Stimulated activated CD4-positive, alpha-beta T cell treated with anti-CD3 and anti-CD28 coated beads, Interleukin-1b, Interleukin-23, amount 100 ng/mL, for 4 hours (primary cell): ENCODE data around the gene LEPROT.
A peak's percentile ranks its signal among the peaks of the same experiment; 100 is the strongest.

Experiments used
- DNase-seq, 2 donors: peaks; one replicate each; pipeline ENCODE4 v3.0.0-alpha.2; 2020; ENCODE audit warnings: low read depth in 2 of 2

LEPROT gene

GRCh38 chr1:65412256-65412983, 8.0 kb upstream of the LEPROT start:
- no peak for DNase-seq

- DNase-seq = no peak
Observed at GRCh38 chr1:65412984-65413375, 7.5 kb upstream of the LEPROT start.

GRCh38 chr1:65414538-65414937, 5.9 kb upstream of the LEPROT start:
- DNase-seq = no peak

- DNase-seq = no peak
Observed at GRCh38 chr1:65416767-65417166, 3.7 kb upstream of the LEPROT start.

- no peak for DNase-seq
Observed at GRCh38 chr1:65417729-65418128, 2.7 kb upstream of the LEPROT start.

- no peak for DNase-seq
Observed at GRCh38 chr1:65418522-65419185, 1.8 kb upstream of the LEPROT start.

GRCh38 chr1:65419681-65420589, 533 bp upstream of the LEPROT start:
- peak; percentile 96 to 98 for DNase-seq

GRCh38 chr1:65421351-65422025, 1.0 kb downstream of the LEPROT start:
- no peak for DNase-seq

- no peak for DNase-seq
Observed at GRCh38 chr1:65422241-65423203, 2.1 kb downstream of the LEPROT start.

- no peak for DNase-seq
Observed at GRCh38 chr1:65423884-65424572, 3.6 kb downstream of the LEPROT start.

- DNase-seq = no peak
Observed at GRCh38 chr1:65424573-65424889, 4.1 kb downstream of the LEPROT start.

- no peak for DNase-seq
Observed at GRCh38 chr1:65425006-65425405, 4.5 kb downstream of the LEPROT start.

- no peak for DNase-seq
Observed at GRCh38 chr1:65425697-65426096, 5.2 kb downstream of the LEPROT start.

- no peak for DNase-seq
Observed at GRCh38 chr1:65429078-65429477, 8.6 kb downstream of the LEPROT start.

- no peak for DNase-seq
Observed at GRCh38 chr1:65429806-65430205, 9.3 kb downstream of the LEPROT start.

GRCh38 chr1:65431111-65431705, 10.7 kb downstream of the LEPROT start:
- no peak for DNase-seq

GRCh38 chr1:65432918-65433317, 12.4 kb downstream of the LEPROT start:
- DNase-seq = no peak

GRCh38 chr1:65434255-65434654, 13.8 kb downstream of the LEPROT start:
- no peak for DNase-seq

GRCh38 chr1:65434760-65435159, 14.3 kb downstream of the LEPROT start:
- no peak for DNase-seq

GRCh38 chr1:65435987-65436386, 15.5 kb downstream of the LEPROT start:
- no peak for DNase-seq
